NCI-H2081 (cell line): ENCODE results near the gene NAT8.
"Not testable (repeated sequence)": the region's sequence is repeated elsewhere in the genome, so short reads cannot be mapped to it uniquely, and the experiment has no call there.

ENCODE experiments used
- DNase-seq, 2 experiments: peaks; one replicate each; lab custom pipeline; 2025; lab: John Stamatoyannopoulos, UW

The NAT8 gene

DNA sequence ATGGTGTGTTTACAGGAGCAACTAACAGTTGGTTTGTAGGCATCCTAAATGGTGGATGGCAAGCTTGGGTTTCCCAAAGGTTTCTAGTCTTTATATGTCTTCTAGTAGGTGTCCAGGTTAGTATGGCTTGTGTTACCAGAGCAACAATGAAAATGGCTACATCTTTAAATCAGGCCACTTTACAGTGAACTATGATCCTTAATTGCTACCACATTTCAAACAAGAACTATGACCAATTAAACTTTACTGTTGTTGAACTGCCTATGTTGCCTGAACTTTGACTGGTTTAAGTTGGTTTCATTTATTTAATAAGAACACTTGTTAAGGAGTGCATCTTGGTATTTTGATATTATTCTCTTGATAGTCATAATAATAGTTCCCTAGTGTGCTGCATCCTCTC is 5.2 kb downstream of the NAT8 start:
- DNase-seq = not testable (repeated sequence)

DNA sequence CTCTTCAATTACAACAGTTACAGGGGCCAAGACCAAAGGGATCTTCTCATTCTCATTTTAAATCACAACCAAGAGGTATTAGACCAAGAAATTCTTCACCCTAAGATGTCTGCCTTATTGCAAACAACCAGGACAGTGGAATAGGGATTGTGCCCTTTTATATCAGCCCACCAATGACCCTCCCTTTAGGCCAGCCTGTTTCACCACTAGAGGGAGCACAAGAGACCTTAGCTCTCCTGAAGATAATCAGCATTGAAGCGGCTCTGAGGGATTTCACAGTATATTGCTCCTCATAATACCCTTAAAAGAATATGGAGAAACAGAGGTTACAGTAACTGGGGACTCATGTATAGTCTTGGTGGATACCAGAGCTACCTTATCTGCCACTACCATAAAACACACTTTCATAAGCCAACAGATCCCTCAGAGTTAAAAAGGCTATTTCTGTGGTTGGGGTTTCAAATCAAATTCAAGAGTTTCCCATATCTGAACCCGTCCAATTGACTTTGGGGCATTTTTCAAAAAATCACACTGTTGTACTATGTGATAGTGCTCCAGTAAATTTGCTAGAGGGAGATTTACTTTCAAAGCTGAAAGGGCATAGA is 11.5 kb downstream of the NAT8 start:
- peak in 1 of 2 experiments; percentile 5 for DNase-seq

DNA sequence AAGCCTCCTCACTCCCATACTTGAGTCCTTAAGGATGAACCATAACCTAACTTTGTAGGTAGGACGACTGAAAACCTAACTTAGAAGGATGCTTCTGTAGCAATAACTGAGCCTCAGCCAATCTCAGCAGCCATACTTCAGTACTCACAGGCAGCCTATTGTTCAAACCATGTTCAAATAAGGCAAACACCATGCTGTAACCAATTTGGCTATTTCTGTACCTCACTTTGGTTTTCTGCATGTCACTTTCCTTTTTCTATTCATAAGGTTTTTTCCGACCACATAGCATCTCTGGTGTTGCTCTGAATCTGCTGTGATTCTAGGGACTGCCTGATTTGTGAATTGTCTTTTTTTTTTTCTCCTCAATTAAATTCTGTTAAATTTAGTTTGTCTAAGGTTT is 13.7 kb downstream of the NAT8 start:
- DNase-seq = not testable (repeated sequence)

DNA sequence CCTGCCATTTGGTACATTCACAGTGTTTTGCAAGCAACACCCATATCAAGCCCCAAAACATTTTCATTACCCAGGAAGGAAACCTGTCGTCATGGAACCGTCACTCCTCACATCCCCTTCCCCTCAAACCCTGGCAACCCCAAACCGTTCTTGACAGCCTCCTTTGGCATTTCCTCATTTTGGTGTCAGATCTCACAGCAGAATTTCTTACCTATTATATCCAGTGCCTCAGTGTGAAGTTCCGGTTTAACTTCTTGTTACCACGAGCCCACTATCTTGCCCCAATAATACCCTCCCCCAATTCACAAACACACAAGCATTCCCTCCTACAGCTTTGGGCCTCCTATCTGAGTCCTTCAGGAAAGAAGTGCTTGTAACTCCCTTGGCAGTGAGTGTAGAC is 16.0 kb downstream of the NAT8 start:
- DNase-seq = not testable (repeated sequence)

DNA sequence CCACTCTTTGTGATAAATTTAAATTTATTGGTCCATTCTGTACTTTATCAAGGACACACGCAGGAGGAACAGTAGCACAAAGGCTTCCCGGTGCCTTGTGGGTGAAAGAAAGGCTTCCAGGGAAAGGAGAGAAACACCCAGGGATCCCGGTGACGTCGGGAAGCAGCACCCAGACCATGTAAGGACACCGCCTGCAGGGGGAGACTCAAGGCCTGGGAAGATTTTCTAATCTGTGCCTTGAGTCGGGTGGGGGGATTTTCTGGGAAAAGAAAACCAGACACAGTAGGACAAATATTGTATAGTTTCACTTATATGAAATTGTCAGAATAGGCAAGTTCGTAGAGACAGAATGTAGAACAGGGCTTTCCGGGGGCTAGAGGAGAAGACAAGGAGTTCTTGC is 17.6 kb downstream of the NAT8 start:
- DNase-seq = not testable (repeated sequence)

DNA sequence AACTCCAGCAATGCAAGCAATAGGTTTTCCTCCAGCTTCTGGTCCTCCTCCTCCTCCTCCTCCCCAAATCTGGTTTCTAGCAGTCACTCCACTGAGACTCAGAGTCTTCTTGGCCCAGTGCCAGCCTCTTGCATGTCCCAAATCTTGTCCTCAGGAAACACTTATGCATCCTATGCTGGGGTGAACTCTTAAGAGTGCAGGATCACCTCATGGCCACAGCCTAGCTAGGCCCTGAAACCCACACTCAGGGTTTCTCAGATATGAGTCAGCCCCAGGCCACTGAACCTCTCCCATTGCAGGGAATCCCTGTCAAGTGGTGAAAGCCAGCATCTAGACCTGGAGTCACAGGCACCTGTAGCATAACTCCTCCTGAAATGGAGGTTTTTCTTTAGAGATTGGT is 18.2 kb downstream of the NAT8 start:
- not testable (repeated sequence) for DNase-seq

DNA sequence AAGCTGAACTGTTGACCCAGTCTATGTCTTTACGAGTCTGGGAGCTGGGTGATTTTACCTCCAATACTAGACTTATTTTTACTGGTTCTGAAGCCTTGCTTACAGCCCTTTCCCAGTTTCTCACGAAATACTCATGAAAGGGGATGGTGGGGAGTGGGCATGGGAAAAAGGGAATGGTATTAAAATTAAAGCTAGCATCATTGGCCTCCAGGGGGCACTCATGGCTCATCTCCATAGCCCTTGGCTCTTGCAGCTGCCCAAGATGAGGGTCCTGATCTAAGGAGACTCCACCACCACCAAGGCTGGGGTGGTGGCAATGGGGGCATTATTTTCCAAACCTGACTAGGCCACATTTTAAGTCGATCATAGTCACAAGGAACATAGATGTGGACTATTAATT is 22.3 kb downstream of the NAT8 start:
- DNase-seq = not testable (repeated sequence)

DNA sequence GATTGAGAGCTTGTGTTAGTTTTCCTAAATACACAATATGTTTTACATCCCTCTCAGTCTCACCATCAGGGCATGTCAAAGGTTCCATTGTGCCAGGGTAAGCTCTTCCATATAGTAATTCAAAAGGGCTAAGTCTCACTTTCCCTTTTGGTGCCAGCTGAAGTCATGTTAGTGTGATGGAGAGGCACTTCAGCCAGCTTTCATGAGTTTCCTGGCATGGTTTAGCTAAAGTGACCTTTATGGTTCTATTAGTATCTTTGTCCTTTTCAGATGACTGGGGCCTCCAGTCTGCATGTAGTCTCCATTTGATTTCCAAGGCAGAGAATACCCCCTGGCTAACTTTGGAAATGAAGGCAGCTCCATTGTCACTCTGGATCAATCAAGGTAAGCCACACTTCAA is 27.2 kb downstream of the NAT8 start:
- no peak for DNase-seq

DNA sequence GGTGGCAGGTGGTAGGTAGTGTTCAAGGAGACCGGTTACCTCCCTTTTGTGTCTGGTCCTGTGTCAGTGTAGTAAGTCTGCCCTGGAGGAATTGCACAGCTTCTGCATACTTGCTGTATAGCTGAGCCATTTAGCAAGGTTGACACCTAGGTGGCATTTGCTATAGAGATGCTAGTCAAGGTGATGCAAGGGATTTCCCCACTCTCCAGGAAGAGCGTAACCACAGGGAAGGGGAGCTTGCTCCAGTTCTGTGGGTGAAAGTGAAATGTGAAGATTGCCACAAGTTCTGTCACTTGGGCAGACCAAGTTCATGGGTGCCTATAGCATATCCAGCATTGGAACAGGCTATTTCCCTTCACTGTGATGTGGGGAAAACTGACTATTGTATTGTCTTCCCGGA is 28.1 kb downstream of the NAT8 start:
- DNase-seq = no peak

DNA sequence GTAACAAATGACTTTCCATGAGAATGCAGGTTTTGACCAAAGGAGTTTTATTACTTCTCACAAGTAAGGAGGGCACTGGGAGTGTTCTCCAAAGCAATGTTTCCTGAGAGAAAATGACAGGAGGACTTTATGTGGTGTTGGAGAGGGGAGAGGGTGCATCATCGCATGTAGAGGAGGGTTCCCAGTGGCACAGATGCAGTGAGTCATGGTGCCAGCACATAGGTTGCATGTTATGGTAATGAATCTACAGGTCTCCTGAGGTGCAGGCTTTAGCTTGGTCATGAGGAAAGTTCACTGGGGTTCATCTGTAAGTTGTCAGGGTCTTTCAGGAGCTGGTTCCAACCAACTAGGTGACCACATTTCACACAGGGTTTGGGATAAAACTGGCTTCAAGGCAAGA is 30.4 kb downstream of the NAT8 start:
- DNase-seq = no peak

DNA sequence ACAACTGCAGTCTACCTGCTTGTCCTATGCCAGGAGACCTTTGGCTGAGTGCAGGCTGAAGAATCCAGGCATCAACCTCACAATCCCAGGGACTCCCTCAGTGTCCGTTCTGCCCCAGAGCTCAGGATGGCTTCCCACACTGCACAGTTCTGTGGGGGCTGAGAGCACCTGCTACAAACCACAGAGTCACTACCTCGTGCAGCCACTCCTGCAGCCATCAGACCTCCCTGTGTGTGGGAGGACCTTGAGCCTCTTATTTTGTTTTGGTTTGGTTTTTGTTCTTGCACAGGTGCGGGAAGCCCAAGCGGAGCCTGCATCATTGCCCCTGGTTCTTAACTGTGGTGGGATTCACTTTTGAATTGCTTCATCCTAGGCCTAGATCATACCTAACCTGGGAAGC is 31.0 kb downstream of the NAT8 start:
- DNase-seq = no peak

DNA sequence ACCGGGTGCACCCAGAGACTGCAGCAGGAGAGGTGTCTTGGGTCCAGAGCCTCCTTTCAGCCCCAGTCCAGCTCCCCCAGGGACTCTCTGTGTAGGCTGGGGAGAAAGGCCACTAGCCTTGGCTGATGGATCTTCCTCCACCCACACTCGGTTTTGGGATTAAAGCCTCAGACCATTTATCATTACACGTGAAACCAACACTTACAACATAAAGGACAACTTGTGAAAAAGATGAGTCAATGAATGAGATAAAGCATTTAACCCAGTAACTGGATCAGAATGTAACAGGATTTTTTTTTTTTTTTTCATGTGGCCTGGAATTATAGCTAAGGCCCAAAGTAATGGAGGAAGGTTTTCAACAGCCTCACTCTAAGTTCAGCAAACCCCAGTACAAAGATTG is 32.1 kb downstream of the NAT8 start:
- no peak for DNase-seq

DNA sequence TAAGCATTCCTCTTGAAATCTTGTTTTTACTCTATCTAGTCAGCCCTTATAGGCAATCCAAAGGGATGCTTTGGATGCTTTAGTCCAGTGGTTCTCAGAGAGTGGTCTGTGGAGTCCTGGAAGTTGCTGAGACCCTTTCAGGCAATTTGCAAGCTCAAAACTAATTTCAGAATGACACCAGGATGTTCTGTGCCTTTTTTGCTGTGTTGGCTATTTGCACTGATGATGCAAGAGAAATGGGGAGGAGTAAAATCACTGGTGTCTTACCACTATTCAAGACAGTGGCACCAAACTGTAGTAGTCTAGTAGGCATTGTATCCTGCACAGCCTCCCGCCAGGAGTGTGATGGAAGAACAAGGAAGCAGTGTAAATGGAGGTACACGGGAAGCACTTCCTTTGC is 37.6 kb downstream of the NAT8 start:
- DNase-seq = not testable (repeated sequence)

DNA sequence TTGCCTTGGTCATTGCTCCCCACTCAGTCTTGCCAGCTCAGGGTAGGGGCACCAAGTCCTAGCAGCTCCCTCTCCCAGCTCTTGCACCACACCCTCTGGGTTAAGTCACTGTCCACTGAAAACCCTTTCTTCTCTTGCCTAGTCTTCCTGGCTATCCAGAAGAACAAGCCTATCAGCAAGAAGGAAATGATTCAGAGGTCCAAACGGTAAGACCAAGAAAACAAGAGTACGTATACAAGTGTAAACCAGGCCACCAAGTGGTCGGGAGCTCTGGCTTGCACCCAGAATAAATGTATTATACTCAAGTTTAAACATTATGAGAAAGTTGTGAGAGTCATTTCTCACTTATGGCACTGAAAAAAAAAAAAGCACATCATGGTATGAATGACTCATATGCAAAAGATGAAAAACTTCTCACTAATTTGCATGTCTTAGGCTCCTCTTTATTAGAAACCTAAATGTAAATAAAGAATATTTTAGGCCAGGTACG is 39.1 kb downstream of the NAT8 start:
- not testable (repeated sequence) for DNase-seq

DNA sequence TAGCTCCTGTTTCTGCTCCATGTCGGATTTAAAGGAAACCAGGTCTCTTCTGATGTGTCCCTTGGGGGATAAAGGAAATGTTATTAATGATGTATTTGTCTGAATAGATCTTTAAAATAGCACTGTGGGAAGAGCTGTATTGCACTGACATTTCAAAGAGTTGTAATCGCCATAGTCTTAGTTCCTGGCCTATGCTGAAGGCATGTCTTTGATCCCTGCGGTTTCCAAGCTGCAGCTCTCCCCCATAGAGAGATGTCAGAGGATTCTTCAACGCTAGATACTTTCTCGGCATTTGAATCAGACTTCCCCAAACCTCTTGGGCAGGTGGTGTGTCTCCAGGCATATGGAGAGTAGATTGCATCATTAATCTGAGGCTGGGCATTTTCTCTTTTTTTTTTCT is 40.4 kb downstream of the NAT8 start:
- DNase-seq = no peak

DNA sequence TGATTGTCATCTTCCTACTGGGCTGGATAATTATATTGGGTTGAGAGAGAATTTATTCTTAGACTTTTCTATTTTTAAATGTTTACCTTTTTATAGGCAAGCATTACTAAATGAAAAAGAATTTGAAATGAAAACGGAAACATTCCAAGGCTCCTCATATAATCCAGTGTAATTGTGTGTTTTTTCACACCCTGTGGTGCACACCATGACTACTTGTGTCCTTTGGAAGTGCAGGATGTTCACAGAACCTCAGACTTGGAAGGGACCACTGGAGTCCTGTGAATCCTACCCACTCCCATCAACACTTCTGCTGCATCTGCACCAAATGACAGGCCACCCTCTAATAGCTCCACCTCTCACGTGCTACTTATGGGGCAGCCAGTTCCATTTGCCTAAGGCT is 48.0 kb downstream of the NAT8 start:
- DNase-seq = no peak

DNA sequence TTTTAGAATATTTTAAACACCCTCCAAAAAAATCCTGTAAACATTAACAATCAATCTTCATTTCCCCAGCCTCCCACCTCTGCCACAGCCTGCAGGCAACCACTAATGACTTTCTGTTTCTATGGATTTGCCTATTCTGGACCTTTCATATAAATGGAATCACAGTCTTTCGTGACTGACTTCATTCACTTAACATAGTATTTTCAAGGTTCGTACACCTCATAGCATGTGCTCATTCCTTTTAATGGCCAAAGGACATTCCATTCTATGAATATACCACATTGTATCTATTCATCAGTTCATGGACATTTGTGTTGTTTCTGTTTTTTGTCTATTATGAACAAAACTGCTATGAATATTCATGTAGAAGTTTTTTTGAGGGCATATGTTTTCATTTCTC is 48.5 kb downstream of the NAT8 start:
- no peak for DNase-seq
